ENCODE measurements around the gene FAM120B.

DNA sequence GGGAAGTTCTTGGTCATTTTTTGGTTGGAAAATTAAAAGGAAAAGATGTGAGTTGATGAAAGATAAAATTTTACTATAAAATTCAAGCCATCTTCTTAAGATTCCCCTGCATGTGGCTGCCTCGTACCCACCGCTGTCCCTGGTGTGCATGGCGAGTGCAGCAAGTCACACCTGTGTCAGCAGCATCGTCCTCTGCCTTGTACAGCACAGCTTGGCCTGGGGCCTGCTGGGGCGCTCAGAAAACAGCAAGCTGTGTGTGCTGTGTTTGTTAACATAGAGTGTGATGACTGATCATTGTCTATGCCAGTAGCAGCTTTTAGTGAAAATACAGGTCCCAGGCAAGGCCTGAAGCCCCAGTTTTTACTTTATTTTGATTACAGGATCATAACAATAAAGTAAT, 56.7 kb downstream of the FAM120B start:
- TF ChIP-seq, protein P1, sequence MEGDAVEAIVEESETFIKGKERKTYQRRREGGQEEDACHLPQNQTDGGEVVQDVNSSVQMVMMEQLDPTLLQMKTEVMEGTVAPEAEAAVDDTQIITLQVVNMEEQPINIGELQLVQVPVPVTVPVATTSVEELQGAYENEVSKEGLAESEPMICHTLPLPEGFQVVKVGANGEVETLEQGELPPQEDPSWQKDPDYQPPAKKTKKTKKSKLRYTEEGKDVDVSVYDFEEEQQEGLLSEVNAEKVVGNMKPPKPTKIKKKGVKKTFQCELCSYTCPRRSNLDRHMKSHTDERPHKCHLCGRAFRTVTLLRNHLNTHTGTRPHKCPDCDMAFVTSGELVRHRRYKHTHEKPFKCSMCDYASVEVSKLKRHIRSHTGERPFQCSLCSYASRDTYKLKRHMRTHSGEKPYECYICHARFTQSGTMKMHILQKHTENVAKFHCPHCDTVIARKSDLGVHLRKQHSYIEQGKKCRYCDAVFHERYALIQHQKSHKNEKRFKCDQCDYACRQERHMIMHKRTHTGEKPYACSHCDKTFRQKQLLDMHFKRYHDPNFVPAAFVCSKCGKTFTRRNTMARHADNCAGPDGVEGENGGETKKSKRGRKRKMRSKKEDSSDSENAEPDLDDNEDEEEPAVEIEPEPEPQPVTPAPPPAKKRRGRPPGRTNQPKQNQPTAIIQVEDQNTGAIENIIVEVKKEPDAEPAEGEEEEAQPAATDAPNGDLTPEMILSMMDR (IDR thresholded peaks at IDR 0.05): no peak
- no peak for TF ChIP-seq POLR2A (IDR thresholded peaks at IDR 0.05)
